Heart right ventricle (tissue), 16 donors: ENCODE measurements around the gene ZNRD2. TPM values are rescaled to one million over a fixed set of nuclear protein-coding genes. Genes with fewer than 3 reads are reported as not detected.

Experiments
- ATAC-seq, 8 donors: fragments of 200-7000 bp; cut with Tn5 transposase; one replicate each; pipeline ENCODE4 v1.9.1; 2020; ENCODE audit warnings: mild to moderate bottlenecking in 8 of 8, moderate library complexity in 8 of 8, moderate number of reproducible peaks in 1 of 8
- DNase-seq, 2 donors: peaks; one replicate each; pipeline ENCODE4 v3.0.0-alpha.2; 2020
- H3K27ac ChIP-seq, 10 donors: fragments of 200-600 bp; sonication (generic) in 2 of 10; one replicate each; pipeline versions ENCODE4 v1.5.0 to v1.8.0; 2020 to 2022; ENCODE audit warnings: mild to moderate bottlenecking in 3 of 10
- H3K27me3 ChIP-seq, 7 donors: fragments of 200-600 bp; one replicate each; pipeline ENCODE4 v1.8.0; 2021 to 2022; ENCODE audit warnings: mild to moderate bottlenecking in 2 of 7
- H3K36me3 ChIP-seq, 9 donors: fragments of 200-600 bp; sonication (generic) in 1 of 9; one replicate each; pipeline versions ENCODE4 v1.5.0 to v1.8.0; 2020 to 2022; ENCODE audit warnings: mild to moderate bottlenecking in 2 of 9
- H3K4me1 ChIP-seq, 9 donors: fragments of 200-600 bp; sonication (generic) in 1 of 9; one replicate each; pipeline versions ENCODE4 v1.5.0 to v1.8.0; 2020 to 2022; ENCODE audit warnings: mild to moderate bottlenecking in 4 of 9
- H3K4me3 ChIP-seq, 10 donors: fragments of 200-600 bp; sonication (generic) in 2 of 10; one replicate each; pipeline versions ENCODE4 v1.5.0 to v1.8.0; 2020 to 2022; ENCODE audit warnings: mild to moderate bottlenecking in 7 of 10, moderate library complexity in 2 of 10
- H3K9me3 ChIP-seq, 11 donors: fragments of 200-600 bp in 10 of 11; sonication (generic) in 2 of 11; one replicate each; pipeline versions ENCODE4 v1.5.0 to v1.8.0; 2013 to 2022; ENCODE audit warnings: mild to moderate bottlenecking in 2 of 11, control low read depth in 1 of 11, moderate library complexity in 1 of 11
- CTCF ChIP-seq, 9 donors: fragments of 200-600 bp; sonication (generic) in 2 of 9; IDR thresholded peaks; one replicate each; pipeline versions ENCODE4 v1.5.0 to v1.8.0; 2021 to 2022; ENCODE audit warnings: antibody characterized with exemption in 9 of 9, mild to moderate bottlenecking in 5 of 9, moderate library complexity in 1 of 9
- WGBS, 2 donors: extraction: QIAGEN DNeasy Blood & Tissue Kit; methylation state at CpG; one replicate each; pipeline ENCODE4 v1.1.7; 2013; ENCODE audit warnings: inconsistent platforms in 1 of 2; 5-methylcytosine and 5-hydroxymethylcytosine counted together
- intact Hi-C, 10 donors: fragments of 100-400 bp; cut with DNase I; formaldehyde crosslinking; loops; one replicate each; pipeline versions ENCODE4 v1.11.1 to v1.14.2; 2022
- polyA plus RNA-seq, 2 donors: library from polyadenylated mRNA; stranded (reverse); fragments of 200-250 nt; gene quantifications; one replicate each; pipeline ENCODE4 v1.2.3, GENCODE V29; 2013
- total RNA-seq, 10 donors: library from RNA; stranded (reverse); fragmentation: NEBNext Ultra II Directional in 3 of 10; extraction: Animal tissue kit (Norgen Biotek cat#: 25700) in 3 of 10; gene quantifications; one replicate each; pipeline versions ENCODE4 v1.2.1 to v1.2.4, GENCODE V29; 2021 to 2023
- donor health status: Arrhythmogenic right ventricular cardiomyopathy.
- donor health status: ischemic (EF 13 %, LVEDD 7.1; RV severe dilation, severe dysfunction).
- donor health status: healthy with polysubstance abuse.
- donor health status: DM: no; HTN: yes; CAD: no.
- donor health status: DM: no; HTN: no; CAD: no.
- donor health status: ischemic (EF 25% LVEDD 6.9; RV normal size, moderate dysfunction).
- donor health status: ischemic (EF 25% LVEDD 5.7; RV mildly dilated, moderate dysfunction).
- donor health status: healthy.
- donor health status: DM: yes; HTN: yes; CAD: no.
- donor health status: Ischemic cardiomyopathy.
- donor health status: ischemic (EF 35%, LVEDD 5.7; RV mildly dilated, moderate dysfunction).
- donor health status: nonischemic (EF 11% LVEDD 7.7; RV severe dilation, severe dysfunction).
- donor health status: DM: yes; HTN: yes; CAD: no.
- donor health status: PGD.
- donor health status: ischemic (EF 29% LVEDD 5.4; RV normal size, mild dysfunction).
- donor health status: nonischemic (EF 23%, LVEDD 6.1; RV moderate dilation, normal function).

The ZNRD2 gene
- total and polyA plus RNA-seq, 12 donors = 23.7 to 92.0 (median 27.7) TPM

GRCh38 chr11:65576867-65577755 is 6.8 kb downstream of the ZNRD2 start:
- TF ChIP-seq CTCF (IDR thresholded peaks at IDR 0.05) = no peak
- intact Hi-C loops = loop anchor here in 1 of 10 donors (5.0 kb wide), 1 partner anchor 80 kb away; no protein-coding TSS in a partner anchor
- DNase-seq (peak; percentile 61 to 79), ATAC-seq (peak in 7 of 8 donors; percentile 5 to 57 (median 43))
- WGBS, 2 donors = 31 to 45% methylated on average over 18 of the region's 18 CpGs
- Histone ChIP-seq H3K27ac (peak overlapping the region; percentile 89 to 100 (median 96)), H3K4me1 (peaks cover 25 to 56% (median 47%) of the 10 kb centered on the region in 9 donors), H3K4me3 (peak overlapping the region; percentile 75 to 98 (median 84)), H3K27me3 (no peaks in the 10 kb centered on the region), H3K9me3 (no peaks in the 10 kb centered on the region), H3K36me3 (peaks cover 0 to 37% (median 18%) of the 10 kb centered on the region in 9 donors)

DNA sequence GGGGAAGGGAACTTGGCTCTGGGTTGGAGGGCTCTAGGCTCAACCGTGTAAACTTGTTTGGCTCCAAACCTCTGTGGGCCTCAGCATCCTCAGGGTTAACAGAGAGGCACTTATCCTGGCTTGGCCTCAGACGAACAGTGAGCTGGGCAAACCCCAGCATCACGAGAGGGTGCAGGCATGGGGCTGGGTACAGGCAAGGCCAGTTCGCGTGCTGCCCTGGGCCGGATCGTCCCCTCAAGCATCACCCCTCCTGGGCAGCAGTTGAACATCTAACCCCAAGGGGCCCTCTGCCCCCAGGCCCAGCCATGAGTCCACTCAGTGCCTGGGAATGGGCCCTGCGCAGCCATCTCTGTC is 7.5 kb downstream of the ZNRD2 start:
- DNase-seq = no peak
- 38 to 49% methylated on average over 8 of the region's 8 CpGs for WGBS, 2 donors
- peak overlapping the region in 9 of 10 donors; percentile 75 to 98 (median 88) for H3K4me3 ChIP-seq
- no peaks in the 10 kb centered on the region for H3K27me3 ChIP-seq
- no peaks in the 10 kb centered on the region for H3K9me3 ChIP-seq
- H3K27ac ChIP-seq = peak overlapping the region; percentile 89 to 100 (median 96)
- H3K36me3 ChIP-seq = peaks cover 0 to 43% (median 18%) of the 10 kb centered on the region in 9 donors
- ATAC-seq = peak in 2 of 8 donors; percentile 1 to 7
- no peak for TF ChIP-seq CTCF (IDR thresholded peaks at IDR 0.05)
- peaks cover 25 to 54% (median 46%) of the 10 kb centered on the region in 9 donors for H3K4me1 ChIP-seq
- intact Hi-C loops = loop anchor here in 1 of 10 donors (5.0 kb wide), 1 partner anchor 80 kb away; no protein-coding TSS in a partner anchor

DNA sequence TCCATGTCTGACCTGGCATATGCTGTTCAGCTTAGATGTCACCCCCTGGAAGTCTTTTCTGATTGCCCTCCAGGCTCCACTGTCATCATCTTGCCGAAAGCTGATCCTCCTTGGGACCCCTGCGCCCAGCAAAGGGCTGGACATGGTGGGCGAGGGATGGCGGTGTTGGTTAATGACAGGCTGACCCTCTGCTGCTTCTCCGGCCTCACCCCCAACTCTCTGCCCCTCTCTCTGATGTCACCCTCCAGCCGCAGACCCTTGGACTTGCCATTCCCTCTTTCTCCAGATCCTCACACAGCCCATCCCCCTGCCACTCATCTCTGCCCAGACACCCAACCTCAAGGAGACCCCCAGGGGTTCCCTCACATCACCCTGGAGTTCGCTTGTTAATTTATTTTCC is 7.9 kb downstream of the ZNRD2 start:
- intact Hi-C loops = loop anchor here in 1 of 10 donors (5.0 kb wide), 1 partner anchor 79 kb away; no protein-coding TSS in a partner anchor
- H3K4me3 ChIP-seq = peak overlapping the region in 8 of 10 donors; percentile 75 to 98 (median 84)
- 90 to 98% methylated on average over 7 of the region's 7 CpGs for WGBS, 2 donors
- no peak for TF ChIP-seq CTCF (IDR thresholded peaks at IDR 0.05)
- ATAC-seq (no peak), DNase-seq (no peak)
- no peaks in the 10 kb centered on the region for H3K9me3 ChIP-seq
- peak overlapping the region in 9 of 10 donors; percentile 93 to 100 (median 96) for H3K27ac ChIP-seq
- H3K36me3 ChIP-seq = peaks cover 0 to 47% (median 18%) of the 10 kb centered on the region in 9 donors
- H3K4me1 ChIP-seq = peaks cover 24 to 51% (median 44%) of the 10 kb centered on the region in 9 donors
- H3K27me3 ChIP-seq = no peaks in the 10 kb centered on the region

- 75 to 80% methylated on average over 3 of the region's 3 CpGs for WGBS, 2 donors
Measured at GRCh38 chr11:65578667-65579066, 8.4 kb downstream of the ZNRD2 start.

More at GRCh38 chr11:65578667-65579066, 8.4 kb downstream of the ZNRD2 start:
- intact Hi-C loops = loop anchor here in 1 of 10 donors (5.0 kb wide), 1 partner anchor 79 kb away; no protein-coding TSS in a partner anchor
- Histone ChIP-seq H3K36me3 (peaks cover 0 to 52% (median 18%) of the 10 kb centered on the region in 9 donors), H3K27ac (peak overlapping the region in 4 of 10 donors; percentile 93 to 100 (median 96)), H3K4me3 (no peak overlapping the region), H3K27me3 (no peaks in the 10 kb centered on the region), H3K9me3 (no peaks in the 10 kb centered on the region), H3K4me1 (peaks cover 19 to 45% (median 39%) of the 10 kb centered on the region in 9 donors)
- ATAC-seq (no peak), DNase-seq (no peak)
- TF ChIP-seq CTCF (IDR thresholded peaks at IDR 0.05) = no peak
